H1 (cell line): ENCODE measurements around the gene PDC.

Experiments
- ATF3 ChIP-seq: IDR thresholded peaks from 2 replicates; pipeline ENCODE4 v1.6.1; 2011; ENCODE audit warnings: low read depth, mild to moderate bottlenecking, low read length; ENCODE audit not compliant: insufficient read depth
- CEBPB ChIP-seq: IDR thresholded peaks from 2 replicates; pipeline ENCODE4 v1.6.1; 2012; ENCODE audit warnings: low read depth, low read length
- EP300 ChIP-seq, 2 experiments: IDR thresholded peaks; 1 replicate in 1 of 2; 2 replicates in 1 of 2; pipeline ENCODE4 v1.6.1; 2011 to 2012; ENCODE audit warnings: low read depth in 2 of 2, low read length in 2 of 2, mild to moderate bottlenecking in 2 of 2, borderline replicate concordance in 1 of 2, inconsistent platforms in 1 of 2, moderate library complexity in 1 of 2
- GTF2F1 ChIP-seq: IDR thresholded peaks from 2 replicates; pipeline ENCODE4 v1.6.1; 2012; ENCODE audit warnings: low read depth, low read length, improper control_type of control experiment, borderline replicate concordance
- KDM5A ChIP-seq: fragments of 200-600 bp; IDR thresholded peaks from 2 replicates; pipeline ENCODE4 v1.7.1; 2012; ENCODE audit warnings: mild to moderate bottlenecking, low read length, inconsistent platforms, mixed read lengths
- POLR2A ChIP-seq, 2 experiments: IDR thresholded peaks; 1 replicate in 1 of 2; 2 replicates in 1 of 2; pipeline ENCODE4 v1.6.1; 2011; ENCODE audit warnings: low read depth in 2 of 2, low read length in 2 of 2, mild to moderate bottlenecking in 2 of 2; ENCODE audit errors: control extremely low read depth in 1 of 2
- POLR2AphosphoS5 ChIP-seq: IDR thresholded peaks from 2 replicates; pipeline ENCODE4 v1.6.1; 2011; ENCODE audit warnings: low read depth, low read length
- RBBP5 ChIP-seq: IDR thresholded peaks from 2 replicates; pipeline ENCODE4 v1.7.1; 2012; ENCODE audit warnings: low read depth, mild to moderate bottlenecking, inconsistent platforms, low read length, moderate library complexity, borderline replicate concordance
- RXRA ChIP-seq: IDR thresholded peaks from 2 replicates; pipeline ENCODE4 v1.6.1; 2011; ENCODE audit warnings: low read depth, mild to moderate bottlenecking, low read length, moderate library complexity; ENCODE audit not compliant: insufficient read depth
- SP1 ChIP-seq: IDR thresholded peaks from 2 replicates; pipeline ENCODE4 v1.6.1; 2011; ENCODE audit warnings: low read depth, low read length
- TAF1 ChIP-seq: IDR thresholded peaks from 2 replicates; pipeline ENCODE4 v1.6.1; 2011; ENCODE audit warnings: mild to moderate bottlenecking, low read depth, low read length
- TCF12 ChIP-seq: IDR thresholded peaks from 2 replicates; pipeline ENCODE4 v1.6.1; 2011; ENCODE audit warnings: low read depth, mild to moderate bottlenecking, low read length
- USF2 ChIP-seq: IDR thresholded peaks from 2 replicates; pipeline ENCODE4 v1.6.1; 2011; ENCODE audit warnings: low read length, improper control_type of control experiment
- TF ChIP-seq, protein P1 (sequence below), 3 experiments: IDR thresholded peaks; 1 replicate in 2 of 3; 2 replicates in 1 of 3; pipeline versions ENCODE4 v1.5.1 to v1.6.1; 2011; ENCODE audit warnings: low read length in 3 of 3, mild to moderate bottlenecking in 3 of 3, inconsistent platforms in 2 of 3, low read depth in 1 of 3, moderate library complexity in 1 of 3; ENCODE audit not compliant: insufficient read depth in 1 of 3; ENCODE audit errors: control extremely low read depth in 1 of 3

DNA sequence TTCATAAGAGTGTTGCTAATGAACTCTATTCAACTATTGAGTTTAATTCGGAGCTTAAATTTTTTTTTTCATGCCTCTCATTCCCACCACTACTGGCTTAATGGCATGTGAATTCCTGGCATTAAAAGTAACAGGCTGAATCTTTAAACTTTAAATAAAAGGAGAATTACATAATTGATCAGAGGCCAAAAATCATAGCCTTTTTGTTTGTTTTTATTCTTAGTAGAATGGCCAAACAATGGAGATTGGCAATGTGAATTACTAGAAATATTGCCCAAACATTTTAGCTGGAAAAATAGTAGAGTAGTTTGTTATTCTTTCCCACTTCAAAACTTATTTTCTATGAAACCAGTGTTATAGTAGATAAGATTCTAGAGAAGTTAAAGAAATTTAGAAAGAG is 25.1 kb upstream of the PDC start:
- TF ChIP-seq, protein P1, sequence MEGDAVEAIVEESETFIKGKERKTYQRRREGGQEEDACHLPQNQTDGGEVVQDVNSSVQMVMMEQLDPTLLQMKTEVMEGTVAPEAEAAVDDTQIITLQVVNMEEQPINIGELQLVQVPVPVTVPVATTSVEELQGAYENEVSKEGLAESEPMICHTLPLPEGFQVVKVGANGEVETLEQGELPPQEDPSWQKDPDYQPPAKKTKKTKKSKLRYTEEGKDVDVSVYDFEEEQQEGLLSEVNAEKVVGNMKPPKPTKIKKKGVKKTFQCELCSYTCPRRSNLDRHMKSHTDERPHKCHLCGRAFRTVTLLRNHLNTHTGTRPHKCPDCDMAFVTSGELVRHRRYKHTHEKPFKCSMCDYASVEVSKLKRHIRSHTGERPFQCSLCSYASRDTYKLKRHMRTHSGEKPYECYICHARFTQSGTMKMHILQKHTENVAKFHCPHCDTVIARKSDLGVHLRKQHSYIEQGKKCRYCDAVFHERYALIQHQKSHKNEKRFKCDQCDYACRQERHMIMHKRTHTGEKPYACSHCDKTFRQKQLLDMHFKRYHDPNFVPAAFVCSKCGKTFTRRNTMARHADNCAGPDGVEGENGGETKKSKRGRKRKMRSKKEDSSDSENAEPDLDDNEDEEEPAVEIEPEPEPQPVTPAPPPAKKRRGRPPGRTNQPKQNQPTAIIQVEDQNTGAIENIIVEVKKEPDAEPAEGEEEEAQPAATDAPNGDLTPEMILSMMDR (IDR thresholded peaks at IDR 0.05; ENCODE audit: control extremely low read depth in 1 of 3, insufficient read depth in 1 of 3, low read depth in 1 of 3, low read length in 3 of 3): no peak
- TF ChIP-seq POLR2A (IDR thresholded peaks at IDR 0.05; ENCODE audit: control extremely low read depth in 1 of 2, low read depth in 2 of 2, low read length in 2 of 2) (no peak), RXRA (no peak), TAF1 (no peak), RBBP5 (no peak), TCF12 (no peak), ATF3 (no peak), EP300 (IDR thresholded peaks at IDR 0.05; ENCODE audit: borderline replicate concordance in 1 of 2, low read depth in 2 of 2, low read length in 2 of 2) (no peak), CEBPB (no peak), POLR2AphosphoS5 (no peak), SP1 (no peak), KDM5A (no peak), USF2 (no peak), GTF2F1 (no peak)
